HEK293T (cell line): ENCODE results near the gene TANC1.

Experiments
- L3MBTL2 ChIP-seq: fragments of 450-650 bp; conservative IDR thresholded peaks from 2 replicates; pipeline ENCODE4 v1.6.1; 2016; ENCODE audit warnings: mild to moderate bottlenecking
- TARDBP ChIP-seq: fragments of 450-650 bp; IDR thresholded peaks from 2 replicates; pipeline ENCODE4 v1.6.1; 2016

DNA sequence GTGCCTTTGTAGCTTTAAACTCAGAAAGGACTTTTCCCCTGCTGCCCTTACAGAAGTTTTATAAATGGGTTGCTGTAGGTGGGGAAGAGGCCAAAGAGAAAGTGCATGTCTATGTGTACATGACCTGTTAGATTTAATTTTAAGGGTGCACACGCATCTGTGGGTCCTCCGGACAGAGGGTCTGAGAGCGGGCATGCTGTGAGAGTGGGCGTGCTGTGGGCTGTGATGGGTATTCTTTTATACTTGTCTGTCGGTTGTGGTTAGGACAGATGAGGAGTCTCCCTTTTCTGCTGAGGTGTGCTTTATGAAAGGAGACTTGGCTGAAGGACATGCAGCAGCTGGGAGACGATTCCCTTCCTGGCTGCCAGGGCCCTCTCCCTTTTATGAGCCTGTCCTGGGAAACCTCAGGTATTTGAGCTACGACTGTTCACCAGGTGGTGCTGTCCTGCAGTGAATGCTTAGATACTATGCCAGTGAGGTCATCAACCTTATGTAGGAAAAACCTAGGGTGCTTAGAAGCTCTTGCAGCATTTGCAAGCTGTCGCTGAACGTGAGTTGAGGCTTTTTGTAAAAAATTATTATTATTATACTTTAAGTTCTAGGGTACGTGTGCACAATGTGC lies 67.5 kb downstream of the TANC1 start:
- TF ChIP-seq L3MBTL2 (no peak), TARDBP (no peak)
